ENCODE results near the gene TMEM8B. TPM values are rescaled to one million over a fixed set of nuclear protein-coding genes. Genes with fewer than 3 reads are reported as not detected.

The TMEM8B gene
- total and polyA plus RNA-seq, 2 donors (not counting 1 experiment from before 2014, with no cell fraction given), result 12.2 to 14.5 TPM

- H3K9me3 ChIP-seq (ENCODE audit: control extremely low read depth in 1 of 3, control insufficient read depth in 2 of 3, insufficient read depth in 1 of 3, low read length in 2 of 3), result no peaks in the 10 kb centered on the region
- H3K4me1 Mint-ChIP-seq, result peaks cover 9% of the 10 kb centered on the region
- no peak overlapping the region for H3K27ac ChIP-seq (ENCODE audit: low read length in 2 of 2)
- no peak overlapping the region for H3K4me3 ChIP-seq (ENCODE audit: control extremely low read depth in 1 of 5, extremely low read depth in 1 of 5, insufficient read depth in 1 of 5, low read depth in 2 of 5, low read length in 4 of 5)
- DNase-seq, result no peak
- POLR2A ChIA-PET, result no interaction called here
- WGBS (ENCODE audit: insufficient coverage), result 97% methylated on average over 30 of the region's 34 CpGs
- no peak overlapping the region for H2AFZ ChIP-seq (ENCODE audit: insufficient read depth, low read depth, low read length, poor library complexity, severe bottlenecking)
- H3K27ac Mint-ChIP-seq, result no peak overlapping the region
- ATAC-seq (ENCODE audit: low read depth), result no peak
- no peaks in the 10 kb centered on the region for H3K36me3 ChIP-seq (replicated peaks in 1 of 2; ENCODE audit: control extremely low read depth in 1 of 2, control insufficient read depth in 1 of 2, extremely low read depth in 1 of 2, insufficient read depth in 2 of 2, low read length in 1 of 2)
- TF ChIP-seq CTCF (IDR thresholded peaks at IDR 0.05) (no peak), EZH2 (IDR thresholded peaks at IDR 0.05; ENCODE audit: borderline replicate concordance, insufficient read depth, low read depth, low read length, poor library complexity, severe bottlenecking) (no peak)
- H3K9me3 Mint-ChIP-seq (ENCODE audit: insufficient read depth), result no peaks in the 10 kb centered on the region
- peaks cover 5% of the 10 kb centered on the region for H3K79me2 ChIP-seq (ENCODE audit: control insufficient read depth, insufficient read depth, low read length)
- intact Hi-C loops (cut with micrococcal nuclease), result no loop called here
- peak overlapping the region; percentile 29 for H3K4me3 Mint-ChIP-seq
- CTCF ChIA-PET, result interaction anchor here (1.0 to 2.6 kb wide), 6 partner anchors 17 to 153 kb away, joined by 3 to 24 read pairs (median 6); partner anchors contain the start of gene SPAG8
- H3K27me3 ChIP-seq (replicated peaks in 1 of 4; ENCODE audit: control extremely low read depth in 1 of 4, control insufficient read depth in 3 of 4, insufficient read depth in 4 of 4, low read length in 3 of 4), result peaks cover 0 to 6% (median 3%) of the 10 kb centered on the region in 4 experiments
- H3K9ac ChIP-seq (ENCODE audit: low read length), result no peak overlapping the region
- peaks cover 9% of the 10 kb centered on the region for H4K20me1 ChIP-seq (ENCODE audit: control insufficient read depth, insufficient read depth, low read length, poor library complexity, severe bottlenecking)
- peaks cover 4% of the 10 kb centered on the region for H3K27me3 Mint-ChIP-seq
- H3K4me1 ChIP-seq (ENCODE audit: control insufficient read depth in 2 of 2, insufficient read depth in 2 of 2, low read length in 2 of 2), result peaks cover 5% of the 10 kb centered on the region in 2 donors
- no peak overlapping the region for H3K4me2 ChIP-seq (replicated peaks; ENCODE audit: low read depth, low read length, poor library complexity, severe bottlenecking)
Observed at GRCh38 chr9:35792024-35792813, 36.8 kb upstream of the TMEM8B start.

DNA sequence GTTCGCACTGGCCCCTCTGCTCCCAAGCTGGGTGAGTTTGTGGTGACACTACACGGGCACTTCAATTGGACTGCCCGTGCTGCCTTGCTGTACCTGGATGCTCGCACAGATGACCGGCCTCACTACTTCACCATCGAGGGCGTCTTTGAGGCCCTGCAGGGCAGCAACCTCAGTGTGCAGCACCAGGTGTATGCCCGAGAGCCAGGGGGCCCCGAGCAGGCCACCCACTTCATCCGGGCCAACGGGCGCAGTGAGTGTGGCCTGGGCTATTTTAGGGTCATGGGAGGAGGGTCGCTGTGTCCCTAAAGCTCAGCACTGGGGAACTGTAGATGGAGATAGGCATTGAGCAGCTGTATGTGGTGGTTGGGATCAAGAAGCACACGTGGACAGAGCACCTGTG is 36.2 kb upstream of the TMEM8B start:
- H3K27ac ChIP-seq (ENCODE audit: low read length in 2 of 2), result no peak overlapping the region
- H3K9ac ChIP-seq (ENCODE audit: low read length), result no peak overlapping the region
- H4K20me1 ChIP-seq (ENCODE audit: control insufficient read depth, insufficient read depth, low read length, poor library complexity, severe bottlenecking), result peaks cover 9% of the 10 kb centered on the region
- POLR2A ChIA-PET, result no interaction called here
- no peak overlapping the region for H3K4me2 ChIP-seq (replicated peaks; ENCODE audit: low read depth, low read length, poor library complexity, severe bottlenecking)
- peaks cover 0 to 6% (median 3%) of the 10 kb centered on the region in 4 experiments for H3K27me3 ChIP-seq (replicated peaks in 1 of 4; ENCODE audit: control extremely low read depth in 1 of 4, control insufficient read depth in 3 of 4, insufficient read depth in 4 of 4, low read length in 3 of 4)
- Mint-ChIP-seq H3K9me3 (ENCODE audit: insufficient read depth) (no peaks in the 10 kb centered on the region), H3K27ac (no peak overlapping the region), H3K27me3 (peaks cover 4% of the 10 kb centered on the region), H3K4me1 (peaks cover 9% of the 10 kb centered on the region), H3K4me3 (peak overlapping the region; percentile 29)
- CTCF ChIA-PET, result interaction anchor here (0.6 to 2.6 kb wide), 6 partner anchors 17 to 152 kb away, joined by 3 to 24 read pairs (median 6); partner anchors contain the start of gene SPAG8
- no peak overlapping the region for H3K4me3 ChIP-seq (ENCODE audit: control extremely low read depth in 1 of 5, extremely low read depth in 1 of 5, insufficient read depth in 1 of 5, low read depth in 2 of 5, low read length in 4 of 5)
- intact Hi-C loops (cut with micrococcal nuclease), result no loop called here
- no peaks in the 10 kb centered on the region for H3K9me3 ChIP-seq (ENCODE audit: control extremely low read depth in 1 of 3, control insufficient read depth in 2 of 3, insufficient read depth in 1 of 3, low read length in 2 of 3)
- WGBS (ENCODE audit: insufficient coverage), result 97% methylated on average over 14 of the region's 14 CpGs
- no peak overlapping the region for H2AFZ ChIP-seq (ENCODE audit: insufficient read depth, low read depth, low read length, poor library complexity, severe bottlenecking)
- H3K79me2 ChIP-seq (ENCODE audit: control insufficient read depth, insufficient read depth, low read length), result peaks cover 5% of the 10 kb centered on the region
- no peak for TF ChIP-seq CTCF (IDR thresholded peaks at IDR 0.05)
- peaks cover 5% of the 10 kb centered on the region in 2 donors for H3K4me1 ChIP-seq (ENCODE audit: control insufficient read depth in 2 of 2, insufficient read depth in 2 of 2, low read length in 2 of 2)
- ATAC-seq (ENCODE audit: low read depth), result no peak
- H3K36me3 ChIP-seq (replicated peaks in 1 of 2; ENCODE audit: control extremely low read depth in 1 of 2, control insufficient read depth in 1 of 2, extremely low read depth in 1 of 2, insufficient read depth in 2 of 2, low read length in 1 of 2), result no peaks in the 10 kb centered on the region
- no peak for DNase-seq
